Measurements from ENCODE around the gene PLPPR1. TPM values are rescaled to one million over a fixed set of nuclear protein-coding genes. Genes with fewer than 3 reads are reported as not detected.
A peak's percentile ranks its signal among the peaks of the same experiment; 100 is the strongest.

Gene PLPPR1
- total and polyA plus RNA-seq, 2 of the 13 experiments (the other 11 are each of a cell fraction or from before 2014, with no cell fraction given) = 16.0 to 84.7 TPM

- TF ChIP-seq, protein P1, sequence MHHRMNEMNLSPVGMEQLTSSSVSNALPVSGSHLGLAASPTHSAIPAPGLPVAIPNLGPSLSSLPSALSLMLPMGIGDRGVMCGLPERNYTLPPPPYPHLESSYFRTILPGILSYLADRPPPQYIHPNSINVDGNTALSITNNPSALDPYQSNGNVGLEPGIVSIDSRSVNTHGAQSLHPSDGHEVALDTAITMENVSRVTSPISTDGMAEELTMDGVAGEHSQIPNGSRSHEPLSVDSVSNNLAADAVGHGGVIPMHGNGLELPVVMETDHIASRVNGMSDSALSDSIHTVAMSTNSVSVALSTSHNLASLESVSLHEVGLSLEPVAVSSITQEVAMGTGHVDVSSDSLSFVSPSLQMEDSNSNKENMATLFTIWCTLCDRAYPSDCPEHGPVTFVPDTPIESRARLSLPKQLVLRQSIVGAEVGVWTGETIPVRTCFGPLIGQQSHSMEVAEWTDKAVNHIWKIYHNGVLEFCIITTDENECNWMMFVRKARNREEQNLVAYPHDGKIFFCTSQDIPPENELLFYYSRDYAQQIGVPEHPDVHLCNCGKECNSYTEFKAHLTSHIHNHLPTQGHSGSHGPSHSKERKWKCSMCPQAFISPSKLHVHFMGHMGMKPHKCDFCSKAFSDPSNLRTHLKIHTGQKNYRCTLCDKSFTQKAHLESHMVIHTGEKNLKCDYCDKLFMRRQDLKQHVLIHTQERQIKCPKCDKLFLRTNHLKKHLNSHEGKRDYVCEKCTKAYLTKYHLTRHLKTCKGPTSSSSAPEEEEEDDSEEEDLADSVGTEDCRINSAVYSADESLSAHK (CRISPR knock-in tag; IDR thresholded peaks at IDR 0.05; ENCODE audit: borderline replicate concordance) = no peak
- TF ChIP-seq ZNF20 (CRISPR knock-in tag; IDR thresholded peaks at IDR 0.05) (no peak), ZNF746 (CRISPR knock-in tag; IDR thresholded peaks at IDR 0.05) (no peak), GLI4 (CRISPR knock-in tag; IDR thresholded peaks at IDR 0.05; ENCODE audit: borderline replicate concordance) (no peak), KDM3A (CRISPR knock-in tag; IDR thresholded peaks at IDR 0.05; ENCODE audit: low read depth) (no peak), RFX5 (IDR thresholded peaks at IDR 0.05; ENCODE audit: low read depth, low read length) (no peak), ZNF292 (CRISPR knock-in tag; IDR thresholded peaks at IDR 0.05; ENCODE audit: borderline replicate concordance, low read depth) (0 out of 2 replicates have a peak, but pooled peaks have one; percentile 10), NCOA2 (CRISPR knock-in tag; IDR thresholded peaks at IDR 0.05) (peak; percentile 86), CREB1 (IDR thresholded peaks at IDR 0.05) (no peak), CREB1 (CRISPR knock-in tag; IDR thresholded peaks at IDR 0.05) (peak; percentile 14; the same call in 1 of the 2 replicates), HHEX (CRISPR knock-in tag; IDR thresholded peaks at IDR 0.05) (no peak), MIER3 (CRISPR knock-in tag; IDR thresholded peaks at IDR 0.05; ENCODE audit: borderline replicate concordance) (no peak), ZNF44 (CRISPR knock-in tag; IDR thresholded peaks at IDR 0.05) (no peak), PBX2 (CRISPR knock-in tag; IDR thresholded peaks at IDR 0.05) (no peak), ZNF484 (CRISPR knock-in tag; IDR thresholded peaks at IDR 0.05; ENCODE audit: borderline replicate concordance, low read depth) (no peak), THAP11 (CRISPR knock-in tag; IDR thresholded peaks at IDR 0.05) (no peak), ZSCAN9 (CRISPR knock-in tag; IDR thresholded peaks at IDR 0.05; ENCODE audit: borderline replicate concordance) (peak; percentile 33), TBX2 (CRISPR knock-in tag; IDR thresholded peaks at IDR 0.05; ENCODE audit: borderline replicate concordance) (no peak)
- TF ChIP-seq, protein P2, sequence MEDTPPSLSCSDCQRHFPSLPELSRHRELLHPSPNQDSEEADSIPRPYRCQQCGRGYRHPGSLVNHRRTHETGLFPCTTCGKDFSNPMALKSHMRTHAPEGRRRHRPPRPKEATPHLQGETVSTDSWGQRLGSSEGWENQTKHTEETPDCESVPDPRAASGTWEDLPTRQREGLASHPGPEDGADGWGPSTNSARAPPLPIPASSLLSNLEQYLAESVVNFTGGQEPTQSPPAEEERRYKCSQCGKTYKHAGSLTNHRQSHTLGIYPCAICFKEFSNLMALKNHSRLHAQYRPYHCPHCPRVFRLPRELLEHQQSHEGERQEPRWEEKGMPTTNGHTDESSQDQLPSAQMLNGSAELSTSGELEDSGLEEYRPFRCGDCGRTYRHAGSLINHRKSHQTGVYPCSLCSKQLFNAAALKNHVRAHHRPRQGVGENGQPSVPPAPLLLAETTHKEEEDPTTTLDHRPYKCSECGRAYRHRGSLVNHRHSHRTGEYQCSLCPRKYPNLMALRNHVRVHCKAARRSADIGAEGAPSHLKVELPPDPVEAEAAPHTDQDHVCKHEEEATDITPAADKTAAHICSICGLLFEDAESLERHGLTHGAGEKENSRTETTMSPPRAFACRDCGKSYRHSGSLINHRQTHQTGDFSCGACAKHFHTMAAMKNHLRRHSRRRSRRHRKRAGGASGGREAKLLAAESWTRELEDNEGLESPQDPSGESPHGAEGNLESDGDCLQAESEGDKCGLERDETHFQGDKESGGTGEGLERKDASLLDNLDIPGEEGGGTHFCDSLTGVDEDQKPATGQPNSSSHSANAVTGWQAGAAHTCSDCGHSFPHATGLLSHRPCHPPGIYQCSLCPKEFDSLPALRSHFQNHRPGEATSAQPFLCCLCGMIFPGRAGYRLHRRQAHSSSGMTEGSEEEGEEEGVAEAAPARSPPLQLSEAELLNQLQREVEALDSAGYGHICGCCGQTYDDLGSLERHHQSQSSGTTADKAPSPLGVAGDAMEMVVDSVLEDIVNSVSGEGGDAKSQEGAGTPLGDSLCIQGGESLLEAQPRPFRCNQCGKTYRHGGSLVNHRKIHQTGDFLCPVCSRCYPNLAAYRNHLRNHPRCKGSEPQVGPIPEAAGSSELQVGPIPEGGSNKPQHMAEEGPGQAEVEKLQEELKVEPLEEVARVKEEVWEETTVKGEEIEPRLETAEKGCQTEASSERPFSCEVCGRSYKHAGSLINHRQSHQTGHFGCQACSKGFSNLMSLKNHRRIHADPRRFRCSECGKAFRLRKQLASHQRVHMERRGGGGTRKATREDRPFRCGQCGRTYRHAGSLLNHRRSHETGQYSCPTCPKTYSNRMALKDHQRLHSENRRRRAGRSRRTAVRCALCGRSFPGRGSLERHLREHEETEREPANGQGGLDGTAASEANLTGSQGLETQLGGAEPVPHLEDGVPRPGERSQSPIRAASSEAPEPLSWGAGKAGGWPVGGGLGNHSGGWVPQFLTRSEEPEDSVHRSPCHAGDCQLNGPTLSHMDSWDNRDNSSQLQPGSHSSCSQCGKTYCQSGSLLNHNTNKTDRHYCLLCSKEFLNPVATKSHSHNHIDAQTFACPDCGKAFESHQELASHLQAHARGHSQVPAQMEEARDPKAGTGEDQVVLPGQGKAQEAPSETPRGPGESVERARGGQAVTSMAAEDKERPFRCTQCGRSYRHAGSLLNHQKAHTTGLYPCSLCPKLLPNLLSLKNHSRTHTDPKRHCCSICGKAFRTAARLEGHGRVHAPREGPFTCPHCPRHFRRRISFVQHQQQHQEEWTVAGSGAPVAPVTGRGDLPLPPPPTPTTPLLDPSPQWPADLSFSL (CRISPR knock-in tag; IDR thresholded peaks at IDR 0.05) = no peak
- TF ChIP-seq, protein P3, sequence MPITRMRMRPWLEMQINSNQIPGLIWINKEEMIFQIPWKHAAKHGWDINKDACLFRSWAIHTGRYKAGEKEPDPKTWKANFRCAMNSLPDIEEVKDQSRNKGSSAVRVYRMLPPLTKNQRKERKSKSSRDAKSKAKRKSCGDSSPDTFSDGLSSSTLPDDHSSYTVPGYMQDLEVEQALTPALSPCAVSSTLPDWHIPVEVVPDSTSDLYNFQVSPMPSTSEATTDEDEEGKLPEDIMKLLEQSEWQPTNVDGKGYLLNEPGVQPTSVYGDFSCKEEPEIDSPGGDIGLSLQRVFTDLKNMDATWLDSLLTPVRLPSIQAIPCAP (CRISPR knock-in tag; IDR thresholded peaks at IDR 0.05; ENCODE audit: low read depth) = no peak
These were observed 295.8 kb downstream of the PLPPR1 start (continued) for GRCh38 chr9:101324245-101324804.
